G401.6 (cell line): ENCODE data around the gene DENND1B.

ENCODE experiments used
- FAIRE-seq: peaks from 2 replicates; lab custom pipeline; 2012; peaks lifted over from hg19 to GRCh38; lab: Jason Lieb, UNC

Gene DENND1B

GRCh38 chr1:197466813-197467212 is 308.5 kb downstream of the DENND1B start:
- FAIRE-seq = no peak

GRCh38 chr1:197465528-197466327 is 309.6 kb downstream of the DENND1B start:
- FAIRE-seq = no peak

GRCh38 chr1:197464044-197464443 is 311.2 kb downstream of the DENND1B start:
- no peak for FAIRE-seq

GRCh38 chr1:197463142-197463541 is 312.1 kb downstream of the DENND1B start:
- no peak for FAIRE-seq

GRCh38 chr1:197462539-197462938 is 312.7 kb downstream of the DENND1B start:
- no peak for FAIRE-seq
